Neural cell (in vitro differentiated cells): Measurements from ENCODE around the gene RAB40C.

ENCODE experiments used
- CTCF ChIP-seq: fragments of 450-650 bp; IDR thresholded peaks from 2 replicates; pipeline ENCODE4 v1.5.1; 2014; ENCODE audit warnings: antibody characterized with exemption, mild to moderate bottlenecking, moderate library complexity; ENCODE audit not compliant: poor library complexity, severe bottlenecking
- EZH2 ChIP-seq: fragments of 200-600, 300-800 bp; shearing (Covaris generic), sonication (generic); IDR thresholded peaks from 2 replicates; pipeline ENCODE4 v1.6.1; 2014; ENCODE audit warnings: antibody characterized with exemption, low read length, borderline replicate concordance, mild to moderate bottlenecking; ENCODE audit not compliant: insufficient read depth, poor library complexity, severe bottlenecking
- POLR2AphosphoS5 ChIP-seq: IDR thresholded peaks from 2 replicates; pipeline ENCODE4 v1.6.1; 2012
- RAD21 ChIP-seq: fragments of 450-650 bp; conservative IDR thresholded peaks from 2 replicates; pipeline ENCODE4 v1.6.1; 2014; ENCODE audit warnings: antibody characterized with exemption, mild to moderate bottlenecking, moderate library complexity
- SMC3 ChIP-seq: fragments of 450-650 bp; conservative IDR thresholded peaks from 2 replicates; pipeline ENCODE4 v1.6.1; 2014; ENCODE audit warnings: antibody characterized with exemption, mild to moderate bottlenecking, moderate library complexity; ENCODE audit not compliant: poor library complexity
- TAF1 ChIP-seq: IDR thresholded peaks from 2 replicates; pipeline ENCODE4 v1.6.1; 2012; ENCODE audit warnings: low read depth
- TF ChIP-seq, protein P1 (sequence below): IDR thresholded peaks from 2 replicates; pipeline ENCODE4 v1.6.1; 2012; ENCODE audit warnings: borderline replicate concordance

DNA sequence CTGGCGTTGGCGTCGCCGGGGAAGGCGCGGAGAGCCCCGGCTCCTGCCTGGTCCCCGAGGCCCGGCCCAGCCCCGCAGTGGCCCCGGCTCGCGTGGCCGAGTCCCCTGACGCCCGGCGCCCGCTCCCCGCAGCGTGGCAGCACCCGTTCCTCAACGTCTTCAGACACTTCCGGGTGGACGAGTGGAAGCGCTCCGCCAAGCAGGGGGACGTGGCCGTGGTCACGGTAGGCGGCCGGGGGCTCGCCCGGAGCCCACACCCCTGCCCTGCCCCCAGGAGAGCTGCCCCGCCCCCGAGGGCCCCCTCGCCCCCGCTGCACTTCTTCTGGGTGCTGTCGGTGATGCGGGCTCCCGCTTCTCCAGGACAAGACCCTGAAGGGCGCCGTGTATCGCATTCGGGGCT, 59.8 kb downstream of the RAB40C start:
- TF ChIP-seq POLR2AphosphoS5: no peak
- TF ChIP-seq, protein P1, sequence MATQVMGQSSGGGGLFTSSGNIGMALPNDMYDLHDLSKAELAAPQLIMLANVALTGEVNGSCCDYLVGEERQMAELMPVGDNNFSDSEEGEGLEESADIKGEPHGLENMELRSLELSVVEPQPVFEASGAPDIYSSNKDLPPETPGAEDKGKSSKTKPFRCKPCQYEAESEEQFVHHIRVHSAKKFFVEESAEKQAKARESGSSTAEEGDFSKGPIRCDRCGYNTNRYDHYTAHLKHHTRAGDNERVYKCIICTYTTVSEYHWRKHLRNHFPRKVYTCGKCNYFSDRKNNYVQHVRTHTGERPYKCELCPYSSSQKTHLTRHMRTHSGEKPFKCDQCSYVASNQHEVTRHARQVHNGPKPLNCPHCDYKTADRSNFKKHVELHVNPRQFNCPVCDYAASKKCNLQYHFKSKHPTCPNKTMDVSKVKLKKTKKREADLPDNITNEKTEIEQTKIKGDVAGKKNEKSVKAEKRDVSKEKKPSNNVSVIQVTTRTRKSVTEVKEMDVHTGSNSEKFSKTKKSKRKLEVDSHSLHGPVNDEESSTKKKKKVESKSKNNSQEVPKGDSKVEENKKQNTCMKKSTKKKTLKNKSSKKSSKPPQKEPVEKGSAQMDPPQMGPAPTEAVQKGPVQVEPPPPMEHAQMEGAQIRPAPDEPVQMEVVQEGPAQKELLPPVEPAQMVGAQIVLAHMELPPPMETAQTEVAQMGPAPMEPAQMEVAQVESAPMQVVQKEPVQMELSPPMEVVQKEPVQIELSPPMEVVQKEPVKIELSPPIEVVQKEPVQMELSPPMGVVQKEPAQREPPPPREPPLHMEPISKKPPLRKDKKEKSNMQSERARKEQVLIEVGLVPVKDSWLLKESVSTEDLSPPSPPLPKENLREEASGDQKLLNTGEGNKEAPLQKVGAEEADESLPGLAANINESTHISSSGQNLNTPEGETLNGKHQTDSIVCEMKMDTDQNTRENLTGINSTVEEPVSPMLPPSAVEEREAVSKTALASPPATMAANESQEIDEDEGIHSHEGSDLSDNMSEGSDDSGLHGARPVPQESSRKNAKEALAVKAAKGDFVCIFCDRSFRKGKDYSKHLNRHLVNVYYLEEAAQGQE: no peak
- no peak for TF ChIP-seq CTCF
- no peak for TF ChIP-seq EZH2
- no peak for TF ChIP-seq TAF1
- TF ChIP-seq RAD21: no peak
- no peak for TF ChIP-seq SMC3
